C4-2B (cell line): ENCODE data around the gene APOL2.

Source experiments
- CTCF ChIP-seq: fragments of 450-650 bp; conservative IDR thresholded peaks from 2 replicates; pipeline ENCODE4 v1.5.1; 2017; ENCODE audit warnings: mild to moderate bottlenecking
- ZFX ChIP-seq: fragments of 450-650 bp; IDR thresholded peaks from 2 replicates; pipeline ENCODE4 v1.6.1; 2017

- TF ChIP-seq CTCF = no peak
- TF ChIP-seq ZFX = no peak
Measured at GRCh38 chr22:36208162-36208765, 31.1 kb downstream of the APOL2 start.
